GM06990 (cell line): Measurements from ENCODE around the gene TCF12.

Experiments
- DNase-seq: peaks from one replicate; pipeline ENCODE4 v3.0.0-alpha.2; 2011; ENCODE audit not compliant: insufficient read length; ENCODE audit errors: extremely low read depth
- H3K27me3 ChIP-seq: replicated peaks from 2 replicates; pipeline ENCODE4 v1.6.0; 2011; ENCODE audit warnings: low read length; ENCODE audit not compliant: control insufficient read depth, insufficient read depth
- H3K36me3 ChIP-seq: 2 replicates; pipeline ENCODE4 v1.5.1; 2011; ENCODE audit warnings: low read length; ENCODE audit not compliant: control insufficient read depth, insufficient read depth
- H3K4me3 ChIP-seq: replicated peaks from 2 replicates; pipeline ENCODE4 v1.5.1; 2011; ENCODE audit warnings: low read depth, mild to moderate bottlenecking, control low read depth, low read length
- CTCF ChIP-seq: IDR thresholded peaks from 2 replicates; pipeline ENCODE4 v1.5.1; 2011; ENCODE audit warnings: low read length, control low read depth, mild to moderate bottlenecking, inconsistent platforms; ENCODE audit not compliant: insufficient read depth, poor library complexity, severe bottlenecking

The TCF12 gene

DNA sequence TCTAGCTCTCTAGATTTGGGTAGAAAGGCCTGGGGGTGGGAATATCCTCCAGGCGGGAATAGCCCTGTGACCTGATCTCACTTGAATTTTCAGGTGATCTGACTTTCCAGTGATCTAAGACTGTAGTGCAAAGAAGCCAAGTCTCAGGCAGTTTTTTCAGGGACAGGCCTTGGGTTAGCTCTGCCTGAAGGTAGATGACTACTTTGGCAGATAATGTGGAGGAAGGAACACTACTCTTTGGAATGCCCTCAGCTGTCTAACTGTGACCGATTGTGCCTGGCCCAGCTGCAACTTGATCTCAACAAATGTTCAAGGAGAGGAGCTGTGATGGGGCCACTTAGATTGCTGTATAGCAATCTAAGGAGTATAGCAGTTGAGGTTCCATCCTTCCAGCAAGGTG, 193.7 kb downstream of the TCF12 start:
- Histone ChIP-seq H3K36me3 (no peaks in the 10 kb centered on the region), H3K4me3 (no peak overlapping the region), H3K27me3 (no peaks in the 10 kb centered on the region)
- DNase-seq, result no peak
- TF ChIP-seq CTCF, result no peak

DNA sequence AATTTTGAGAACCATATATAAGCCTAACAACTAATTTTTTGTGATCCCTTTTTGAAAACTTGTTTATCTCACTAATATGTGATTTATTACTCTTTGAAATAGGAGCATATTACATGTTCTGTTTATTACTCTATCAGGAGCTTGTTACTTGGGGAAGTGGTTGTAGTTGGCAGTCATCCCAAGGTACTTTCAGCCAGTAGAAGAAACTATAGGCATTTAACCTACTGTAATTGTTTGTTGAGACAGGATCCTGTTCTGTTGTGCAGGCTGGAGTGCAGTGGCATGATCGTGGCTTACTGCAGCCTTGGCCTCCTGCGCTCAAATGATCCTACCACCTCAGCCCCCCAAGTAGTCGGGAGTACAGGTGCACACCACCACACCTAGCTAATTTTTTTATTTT, 195.6 kb downstream of the TCF12 start:
- no peak overlapping the region for H3K4me3 ChIP-seq
- DNase-seq, result no peak

DNA sequence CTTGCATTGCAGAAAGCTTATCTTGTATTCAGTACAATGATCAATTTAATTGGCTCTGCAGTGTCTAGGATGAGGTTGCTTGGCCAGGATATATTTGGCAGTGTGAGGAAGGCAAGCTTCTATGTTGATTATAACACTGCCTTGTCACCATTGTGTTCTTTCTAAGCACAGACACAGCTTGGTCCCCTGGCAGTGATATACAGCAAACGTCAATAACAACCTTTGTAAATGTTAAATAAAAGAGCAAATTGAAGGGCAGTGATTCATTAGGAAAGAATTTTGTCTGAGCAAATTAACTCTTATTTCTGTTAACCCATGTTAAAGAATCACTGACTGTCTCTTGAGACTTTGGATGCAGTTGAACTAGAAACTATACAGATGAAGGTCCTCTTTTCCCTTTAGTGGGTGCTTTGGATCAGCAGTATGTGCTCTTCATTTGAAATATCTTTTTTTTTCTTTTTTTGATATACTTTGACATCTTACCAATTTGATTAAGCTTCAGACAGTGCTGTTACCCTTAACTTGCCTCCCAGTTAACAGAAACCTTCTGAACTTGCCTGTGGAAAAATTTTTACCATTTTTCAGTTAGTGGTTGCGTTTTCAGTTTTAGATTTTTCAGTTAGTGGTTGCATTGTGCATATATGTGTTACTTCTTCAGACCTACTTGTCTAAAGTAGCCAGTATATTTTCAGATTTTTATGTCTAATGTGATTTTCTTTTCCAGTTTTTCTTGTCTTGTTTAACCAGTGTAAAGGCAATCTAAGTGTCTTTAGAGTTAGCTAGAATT, 199.8 kb downstream of the TCF12 start:
- no peaks in the 10 kb centered on the region for H3K36me3 ChIP-seq
- no peaks in the 10 kb centered on the region for H3K27me3 ChIP-seq
- H3K4me3 ChIP-seq, result no peak overlapping the region
- DNase-seq, result no peak
- TF ChIP-seq CTCF, result no peak

More for the DNA sequence above, 195.6 kb downstream of the TCF12 start:
- Histone ChIP-seq H3K27me3 (no peaks in the 10 kb centered on the region), H3K36me3 (no peaks in the 10 kb centered on the region)
- TF ChIP-seq CTCF, result no peak

- H3K4me3 ChIP-seq, result no peak overlapping the region
- H3K36me3 ChIP-seq, result no peaks in the 10 kb centered on the region
- no peaks in the 10 kb centered on the region for H3K27me3 ChIP-seq
- no peak for TF ChIP-seq CTCF
- no peak for DNase-seq
These were observed 203.8 kb downstream of the TCF12 start for GRCh38 chr15:57122080-57122840.

DNA sequence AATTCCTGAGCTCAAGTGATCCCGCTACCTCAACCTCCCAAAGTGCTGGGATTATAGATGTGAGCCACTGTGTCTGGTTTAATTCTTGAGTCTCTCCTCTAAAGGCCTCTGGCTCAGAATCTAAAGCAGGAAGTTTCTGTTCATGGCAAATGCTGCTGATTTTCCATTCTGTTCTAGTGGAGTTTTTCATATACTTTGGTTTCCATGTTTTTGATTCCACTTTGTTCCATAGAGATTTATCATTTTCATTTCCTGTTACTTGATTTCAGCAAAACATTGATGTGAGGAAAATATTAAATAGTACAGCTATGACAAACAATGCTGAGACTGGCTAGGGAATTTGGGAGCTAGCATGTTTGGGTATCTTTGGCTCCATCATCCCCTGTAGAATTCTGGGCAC, 205.6 kb downstream of the TCF12 start:
- TF ChIP-seq CTCF, result no peak
- Histone ChIP-seq H3K27me3 (no peaks in the 10 kb centered on the region), H3K36me3 (no peaks in the 10 kb centered on the region), H3K4me3 (no peak overlapping the region)
- no peak for DNase-seq
